ENCODE data around the gene CFAP45.

The CFAP45 gene

GRCh38 chr1:159845751-159846629 lies 54.0 kb downstream of the CFAP45 start:
- no peak for DNase-seq

- DNase-seq, result no peak
These were observed 56.5 kb downstream of the CFAP45 start for GRCh38 chr1:159843459-159843858.

DNA sequence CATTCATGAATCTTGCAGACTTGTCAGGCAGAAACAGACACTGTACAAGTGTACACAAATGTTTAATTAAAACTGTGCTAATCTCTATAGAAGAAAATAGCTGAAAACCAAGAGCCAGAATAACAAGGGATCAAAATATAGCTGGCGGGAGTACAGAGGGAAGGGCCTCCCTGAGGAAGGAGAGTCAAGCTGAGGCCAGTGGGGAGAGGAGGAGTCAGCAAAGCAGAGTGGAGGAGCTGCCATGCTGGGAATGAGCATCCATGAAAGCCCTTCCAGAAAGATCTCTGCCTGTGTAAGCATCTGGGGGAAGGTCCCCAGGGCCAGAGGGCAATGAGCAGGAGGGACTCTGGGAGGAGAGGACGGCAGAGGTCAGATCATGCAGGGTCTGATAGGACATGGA lies 58.2 kb downstream of the CFAP45 start:
- no peak for DNase-seq

- no peak for DNase-seq
These were observed 60.7 kb downstream of the CFAP45 start for GRCh38 chr1:159839116-159839849.

DNA sequence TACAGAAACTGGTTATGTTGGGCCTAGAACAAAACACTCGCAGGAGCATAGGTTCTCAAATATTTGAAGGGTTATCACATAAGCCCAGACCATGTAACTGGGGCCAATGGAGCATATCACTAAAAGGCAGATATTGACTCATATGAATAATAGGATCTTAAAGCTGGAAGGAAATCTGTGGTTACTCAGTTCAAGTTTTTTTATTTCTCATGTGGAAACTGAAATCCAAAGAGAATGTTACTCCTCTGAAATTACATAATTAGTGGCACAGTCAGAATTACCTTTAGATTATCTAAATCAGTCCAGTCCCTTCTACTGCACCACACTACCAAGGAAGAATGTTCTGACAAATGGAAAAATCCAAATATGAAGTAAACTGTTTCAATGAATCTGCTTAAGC lies 61.2 kb downstream of the CFAP45 start:
- no peak for DNase-seq

- DNase-seq, result peak; percentile 14
These were observed 64.0 kb downstream of the CFAP45 start for GRCh38 chr1:159835862-159836525.

- no peak for DNase-seq
These were observed 64.6 kb downstream of the CFAP45 start for GRCh38 chr1:159835356-159835755.

- DNase-seq, result no peak
These were observed 67.7 kb downstream of the CFAP45 start for GRCh38 chr1:159832309-159832708.

DNA sequence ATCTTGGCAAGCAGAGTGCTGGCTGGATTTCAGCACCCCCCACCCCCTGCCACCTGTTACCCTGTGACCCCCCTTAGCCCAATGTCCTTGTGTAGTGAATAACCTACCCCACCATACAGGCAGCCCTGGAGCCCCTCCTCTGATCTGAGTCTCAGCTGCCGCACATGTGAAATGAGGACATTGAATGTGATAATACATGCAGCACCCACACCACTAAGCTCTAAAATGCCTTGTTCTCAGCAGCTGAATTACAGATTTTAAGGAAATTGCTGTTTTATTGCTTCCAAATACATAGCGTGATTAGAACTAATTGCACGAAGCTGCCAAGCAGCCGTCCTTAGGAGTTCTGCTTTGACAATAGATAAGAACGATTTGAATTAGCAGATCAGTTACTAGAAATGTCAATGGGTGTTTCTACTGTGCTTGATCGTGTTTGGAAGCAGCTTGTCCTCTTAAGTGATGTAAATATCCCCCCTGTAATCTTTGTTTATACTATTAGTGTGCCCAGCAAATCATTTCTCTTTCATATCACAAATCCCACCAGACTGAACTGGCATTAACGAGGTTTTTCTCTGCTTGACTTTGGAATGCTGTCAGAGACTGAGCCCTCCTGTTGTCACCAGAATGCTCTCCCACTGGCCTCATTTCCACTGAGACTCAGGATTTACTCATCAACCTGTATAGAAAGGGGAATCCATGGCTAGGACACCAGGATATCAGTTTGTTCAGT lies 68.4 kb downstream of the CFAP45 start:
- peak; percentile 86 for DNase-seq

GRCh38 chr1:159830722-159831121 lies 69.2 kb downstream of the CFAP45 start:
- DNase-seq, result no peak

DNA sequence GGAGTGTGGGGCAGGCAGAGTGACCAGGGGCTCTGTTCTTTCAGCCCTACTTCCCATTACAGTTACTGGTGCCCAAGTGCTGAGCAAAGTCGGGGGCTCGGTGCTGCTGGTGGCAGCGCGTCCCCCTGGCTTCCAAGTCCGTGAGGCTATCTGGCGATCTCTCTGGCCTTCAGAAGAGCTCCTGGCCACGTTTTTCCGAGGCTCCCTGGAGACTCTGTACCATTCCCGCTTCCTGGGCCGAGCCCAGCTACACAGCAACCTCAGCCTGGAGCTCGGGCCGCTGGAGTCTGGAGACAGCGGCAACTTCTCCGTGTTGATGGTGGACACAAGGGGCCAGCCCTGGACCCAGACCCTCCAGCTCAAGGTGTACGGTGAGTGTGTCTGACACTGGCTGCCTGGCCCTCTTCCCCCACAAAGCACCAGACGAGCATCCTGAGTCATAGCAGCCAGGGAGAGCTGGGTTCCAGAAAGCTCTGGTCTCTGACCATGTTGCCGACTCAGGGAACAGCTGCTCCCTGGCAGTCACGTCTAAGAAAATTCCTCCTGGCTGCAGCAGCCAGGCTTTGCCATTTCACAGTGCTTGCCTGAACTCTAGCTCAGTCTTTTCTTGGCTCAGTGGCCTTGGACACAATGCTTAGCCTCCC lies 70.0 kb downstream of the CFAP45 start:
- peak; percentile 19 for DNase-seq

- DNase-seq, result peak; percentile 74
These were observed 70.7 kb downstream of the CFAP45 start for GRCh38 chr1:159829273-159829634.

- peak; percentile 45 for DNase-seq
These were observed 71.2 kb downstream of the CFAP45 start for GRCh38 chr1:159828581-159829272.

- peak; percentile 73 for DNase-seq
These were observed 71.8 kb downstream of the CFAP45 start for GRCh38 chr1:159828176-159828575.

DNA sequence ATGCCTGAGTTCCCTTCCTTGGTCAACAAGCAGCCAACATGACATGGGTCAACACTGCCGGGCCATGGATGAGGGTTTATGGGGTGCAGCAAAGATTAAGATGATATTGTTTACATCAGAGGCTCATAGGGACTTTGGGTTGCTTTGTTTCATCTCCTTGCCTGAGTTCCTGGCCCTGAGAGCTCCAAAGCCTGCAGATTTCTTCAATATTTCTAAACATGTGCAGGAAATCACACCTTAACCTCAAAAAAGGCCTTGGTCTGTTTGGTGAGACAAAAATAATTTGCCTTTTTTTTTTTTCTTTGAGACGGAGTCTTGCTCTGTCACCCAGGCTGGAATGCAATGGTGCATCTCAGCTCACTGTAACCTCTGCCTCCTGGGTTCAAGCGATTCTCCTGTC lies 72.4 kb downstream of the CFAP45 start:
- DNase-seq, result no peak

GRCh38 chr1:159827102-159827490 lies 72.9 kb downstream of the CFAP45 start:
- DNase-seq, result no peak

DNA sequence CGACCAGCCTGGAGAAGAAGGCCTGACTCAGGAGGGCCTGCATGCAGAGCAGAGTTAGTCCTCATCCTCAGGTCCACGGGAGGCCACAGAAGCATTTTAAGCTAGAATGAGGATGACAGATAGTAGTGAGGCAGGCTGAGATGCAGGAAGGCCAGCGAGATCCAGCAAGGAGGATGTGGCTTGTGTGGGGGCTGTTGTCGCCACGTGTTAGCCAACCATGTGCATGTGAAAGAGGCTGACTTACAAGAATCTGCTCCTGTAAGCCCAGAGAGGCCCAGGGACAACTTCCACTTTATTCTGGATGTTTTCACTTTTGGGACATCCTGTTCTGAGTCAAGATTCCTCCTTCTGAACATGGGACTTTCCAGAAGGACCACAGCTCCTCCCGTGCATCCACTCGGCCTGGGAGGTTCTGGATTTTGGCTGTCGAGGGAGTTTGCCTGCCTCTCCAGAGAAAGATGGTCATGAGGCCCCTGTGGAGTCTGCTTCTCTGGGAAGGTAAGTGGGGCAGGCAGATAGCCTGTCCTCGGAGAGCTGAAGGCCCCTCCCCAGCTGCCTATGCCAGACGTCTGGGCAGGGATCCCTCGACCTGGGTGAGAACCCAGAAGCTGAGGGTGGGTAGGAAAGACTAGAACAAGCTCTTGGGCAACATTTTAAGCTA lies 73.4 kb downstream of the CFAP45 start, which contains the start of gene SLAMF8:
Gene SLAMF8, plus strand, starts transcription at position 433 of the 661 bp plus-strand sequence. Its CDS starts 26 bp downstream, at position 459.
- no peak for DNase-seq

DNA sequence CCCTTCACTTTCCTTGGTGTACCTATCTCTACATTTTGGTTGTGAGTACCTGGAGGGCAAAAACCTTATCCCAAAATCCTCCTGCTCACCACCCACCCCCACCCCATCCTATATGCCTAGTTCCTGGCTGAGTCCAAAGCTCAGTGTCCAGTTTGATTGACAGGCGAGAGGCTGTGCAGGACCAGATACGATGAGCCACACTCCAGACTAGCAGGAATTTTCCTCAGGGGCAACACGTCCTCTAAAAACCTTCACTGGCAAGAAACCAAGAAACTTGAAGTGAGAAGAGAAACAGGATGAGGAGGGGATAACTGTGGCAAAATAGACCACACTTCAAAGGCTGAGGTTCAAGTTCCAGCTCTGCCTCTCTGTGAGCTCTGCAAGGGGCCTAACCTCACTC lies 74.4 kb downstream of the CFAP45 start:
- no peak for DNase-seq

GRCh38 chr1:159823406-159823805 lies 76.6 kb downstream of the CFAP45 start:
- DNase-seq, result peak; percentile 99

All from NCI-H69 (cell line).